HG02571 (cell line): ENCODE data around the gene ZNF777.
"Not testable (repeated sequence)": the region's sequence is repeated elsewhere in the genome, so short reads cannot be mapped to it uniquely, and the experiment has no call there.

Source experiments
- ATAC-seq: cut with Tn5 transposase; IDR thresholded peaks from one replicate; pipeline ENCODE4 v1.9.1; 2021; ENCODE audit warnings: mild to moderate bottlenecking, moderate library complexity; ENCODE audit not compliant: unreplicated experiment

The ZNF777 gene

GRCh38 chr7:149460493-149461277 is at the start of gene ZNF777:
Gene ZNF777, minus strand, starts transcription at chr7:149461062. Its CDS starts 5,040 bp downstream, at chr7:149456022.
- ATAC-seq = peak; percentile 96

- ATAC-seq = no peak
These were observed 49.4 kb upstream of the ZNF777 start for GRCh38 chr7:149510248-149510647.

- no peak for ATAC-seq
These were observed 48.9 kb upstream of the ZNF777 start for GRCh38 chr7:149509774-149510173.

GRCh38 chr7:149505551-149505950 is 44.7 kb upstream of the ZNF777 start:
- no peak for ATAC-seq

- ATAC-seq = no peak
These were observed 40.8 kb upstream of the ZNF777 start for GRCh38 chr7:149501651-149502050.

- no peak for ATAC-seq
These were observed 40.0 kb upstream of the ZNF777 start for GRCh38 chr7:149500910-149501309.

GRCh38 chr7:149500201-149500600 is 39.3 kb upstream of the ZNF777 start:
- no peak for ATAC-seq

GRCh38 chr7:149498811-149499210 is 37.9 kb upstream of the ZNF777 start:
- no peak for ATAC-seq

- ATAC-seq = peak; percentile 96
These were observed 36.8 kb upstream of the ZNF777 start, which contains the start of gene ZNF746 for GRCh38 chr7:149497467-149498261. Gene ZNF746, minus strand, starts transcription at chr7:149497809. Its CDS starts 273 bp downstream, at chr7:149497536.

GRCh38 chr7:149496642-149497391 is 36.0 kb upstream of the ZNF777 start:
- peak; percentile 24 for ATAC-seq

- ATAC-seq = no peak
These were observed 35.2 kb upstream of the ZNF777 start for GRCh38 chr7:149495785-149496641.

- no peak for ATAC-seq
These were observed 34.0 kb upstream of the ZNF777 start for GRCh38 chr7:149494738-149495368.

- ATAC-seq = not testable (repeated sequence)
These were observed 33.1 kb upstream of the ZNF777 start for GRCh38 chr7:149493975-149494374.

GRCh38 chr7:149493366-149493765 is 32.5 kb upstream of the ZNF777 start:
- ATAC-seq = no peak

GRCh38 chr7:149490083-149490760 is 29.4 kb upstream of the ZNF777 start:
- ATAC-seq = no peak

- no peak for ATAC-seq
These were observed 28.6 kb upstream of the ZNF777 start for GRCh38 chr7:149489391-149490024.

GRCh38 chr7:149479568-149479967 is 18.7 kb upstream of the ZNF777 start:
- ATAC-seq = no peak

- no peak for ATAC-seq
These were observed 17.9 kb upstream of the ZNF777 start for GRCh38 chr7:149478754-149479153.
